GF-D8 (cell line): ENCODE data around the gene CCDC196.

Source experiments
- DNase-seq: peaks from one replicate; lab custom pipeline; 2025; lab: John Stamatoyannopoulos, UW

The CCDC196 gene, protein sequence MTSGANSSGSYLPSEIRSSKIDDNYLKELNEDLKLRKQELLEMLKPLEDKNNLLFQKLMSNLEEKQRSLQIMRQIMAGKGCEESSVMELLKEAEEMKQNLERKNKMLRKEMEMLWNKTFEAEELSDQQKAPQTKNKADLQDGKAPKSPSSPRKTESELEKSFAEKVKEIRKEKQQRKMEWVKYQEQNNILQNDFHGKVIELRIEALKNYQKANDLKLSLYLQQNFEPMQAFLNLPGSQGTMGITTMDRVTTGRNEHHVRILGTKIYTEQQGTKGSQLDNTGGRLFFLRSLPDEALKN

GRCh38 chr14:66485910-66486421 lies at the start of gene CCDC196:
TSS of gene CCDC196 (plus strand) at chr14:66486371. CDS start at chr14:66486503, 132 bp downstream.
- no peak for DNase-seq

- DNase-seq: no peak
These were observed 45.4 kb upstream of the CCDC196 start for GRCh38 chr14:66440801-66441200.

- DNase-seq: no peak
These were observed 43.1 kb upstream of the CCDC196 start for GRCh38 chr14:66442953-66443571.

- no peak for DNase-seq
These were observed 42.4 kb upstream of the CCDC196 start for GRCh38 chr14:66443785-66444184.

DNA sequence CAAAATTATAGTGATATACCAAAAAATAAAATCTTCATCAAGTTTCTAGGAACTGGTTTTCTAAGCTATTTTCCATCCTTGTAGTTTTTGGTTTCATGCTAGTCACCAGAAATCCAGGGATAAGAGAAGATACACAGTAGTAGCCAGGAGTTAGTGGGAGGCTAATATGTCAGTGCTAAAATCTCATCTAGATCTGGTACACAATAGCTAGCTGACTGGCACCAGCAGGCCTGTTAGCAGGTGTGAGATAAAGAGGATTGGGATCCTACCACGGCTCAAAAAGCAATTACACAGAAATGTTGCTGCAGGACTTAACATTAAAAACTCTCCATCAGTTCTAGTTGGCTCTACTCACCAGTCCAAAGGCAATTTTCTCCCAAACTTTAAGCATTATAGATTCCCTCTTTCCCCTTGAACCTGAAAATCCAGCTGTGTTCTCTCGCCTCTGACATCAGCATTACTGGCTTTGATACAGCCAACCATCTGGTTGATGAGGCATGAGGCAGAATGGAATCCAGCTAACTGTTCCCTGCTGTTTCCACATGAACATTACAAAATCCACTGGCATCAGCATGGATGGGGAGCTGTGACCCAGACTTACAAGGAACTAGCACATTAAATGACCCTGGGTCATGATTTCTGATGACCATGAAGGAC lies 41.8 kb upstream of the CCDC196 start:
- no peak for DNase-seq

GRCh38 chr14:66445936-66446335 lies 40.2 kb upstream of the CCDC196 start:
- no peak for DNase-seq

- no peak for DNase-seq
These were observed 32.7 kb upstream of the CCDC196 start for GRCh38 chr14:66453469-66453868.

- DNase-seq: no peak
These were observed 26.6 kb upstream of the CCDC196 start for GRCh38 chr14:66459603-66460002.

DNA sequence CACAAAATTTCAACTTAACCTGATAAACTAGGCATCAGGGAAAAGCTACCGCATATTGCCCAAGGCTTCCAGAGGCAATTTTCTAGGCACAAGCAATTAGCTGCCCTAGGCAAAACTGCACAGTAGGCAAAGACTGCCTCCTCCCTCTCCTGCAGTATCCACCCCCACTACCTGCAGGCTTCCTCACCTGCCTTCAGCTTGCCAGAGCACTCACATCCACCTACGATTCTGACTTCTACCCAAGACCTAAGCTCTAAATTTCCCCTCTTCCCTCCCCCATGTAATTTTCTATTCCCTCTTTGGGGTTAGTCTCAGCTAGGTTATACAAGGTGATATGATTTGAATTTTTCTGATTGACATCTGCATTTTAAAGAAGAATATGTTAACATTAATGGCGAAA lies 21.9 kb upstream of the CCDC196 start:
- DNase-seq: no peak

- no peak for DNase-seq
These were observed 17.3 kb upstream of the CCDC196 start for GRCh38 chr14:66468778-66469367.

DNA sequence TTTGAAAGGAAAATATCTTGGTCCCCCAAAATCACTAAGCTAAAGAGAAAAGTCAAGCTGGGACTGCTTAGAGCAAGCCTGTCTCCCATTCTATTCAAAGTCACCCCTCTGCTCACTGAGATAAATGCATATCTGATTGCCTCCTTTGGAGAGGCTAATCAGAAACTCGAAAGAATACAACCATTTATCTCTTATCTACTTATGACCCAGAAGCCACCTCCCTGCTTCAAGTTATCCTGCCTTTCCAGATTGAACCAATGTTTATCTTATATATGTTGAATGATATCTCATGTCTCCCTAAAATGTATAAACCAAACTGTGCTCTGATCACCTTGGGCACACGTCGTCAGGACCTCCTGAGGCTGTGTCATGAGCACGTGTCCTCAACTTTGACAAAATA lies 14.6 kb upstream of the CCDC196 start:
- DNase-seq: no peak

DNA sequence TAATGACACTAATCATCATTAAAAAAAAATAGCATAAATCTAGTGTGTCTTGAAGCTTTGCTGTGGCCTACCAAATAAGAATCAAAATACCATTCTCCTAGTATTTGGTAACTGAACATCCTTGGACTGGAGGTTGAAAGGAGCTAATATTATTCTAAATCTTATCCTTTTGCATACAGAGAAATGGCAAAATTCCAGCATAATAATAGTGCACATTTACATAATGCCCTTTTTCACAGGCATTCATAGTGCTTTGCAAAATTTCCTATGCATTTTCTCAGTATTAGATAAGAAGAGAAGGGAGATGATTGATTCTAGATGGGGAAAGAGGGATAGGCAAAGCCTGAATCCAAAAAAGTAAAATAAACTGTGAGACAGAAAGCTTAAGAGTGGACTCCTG lies 13.9 kb upstream of the CCDC196 start:
- no peak for DNase-seq

DNA sequence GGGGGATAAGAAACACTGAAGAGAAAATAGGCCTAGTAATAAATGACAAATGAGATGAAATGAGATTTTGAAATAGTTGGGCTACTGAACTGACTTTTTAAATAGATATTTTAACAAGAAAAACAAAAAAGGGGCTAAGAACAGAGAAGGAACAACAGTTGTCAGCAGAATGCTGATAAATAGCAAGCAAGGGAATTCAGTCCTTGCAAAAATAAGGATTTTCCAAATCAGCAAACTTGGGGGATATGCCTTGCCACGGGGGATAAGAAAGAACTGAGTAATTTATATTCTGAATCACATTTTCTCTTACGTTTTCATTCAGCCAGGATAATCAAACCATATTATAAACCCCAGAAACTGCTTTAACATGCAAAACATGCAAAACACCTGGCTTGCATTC lies 12.9 kb upstream of the CCDC196 start:
- DNase-seq: no peak

GRCh38 chr14:66476964-66477363 lies 9.2 kb upstream of the CCDC196 start:
- DNase-seq: no peak

DNA sequence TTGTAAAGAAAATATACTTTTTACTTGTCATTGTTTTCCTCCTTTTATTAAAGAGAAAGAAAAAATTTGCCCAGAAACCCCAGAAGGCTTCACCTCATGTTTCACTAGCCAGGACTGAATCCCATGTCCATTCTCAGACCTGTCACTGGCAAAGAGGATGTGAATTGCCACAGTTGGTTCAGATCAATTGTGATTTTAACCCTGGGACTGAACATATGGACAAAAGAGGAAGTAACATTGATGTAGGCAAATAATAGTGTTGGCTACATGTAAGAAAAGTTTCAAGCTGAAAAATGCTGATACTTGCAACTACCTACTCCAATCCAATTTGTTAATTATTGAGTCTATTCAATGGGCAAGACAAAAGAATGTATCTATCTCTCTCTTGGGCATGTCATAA lies 8.6 kb upstream of the CCDC196 start:
- DNase-seq: no peak

DNA sequence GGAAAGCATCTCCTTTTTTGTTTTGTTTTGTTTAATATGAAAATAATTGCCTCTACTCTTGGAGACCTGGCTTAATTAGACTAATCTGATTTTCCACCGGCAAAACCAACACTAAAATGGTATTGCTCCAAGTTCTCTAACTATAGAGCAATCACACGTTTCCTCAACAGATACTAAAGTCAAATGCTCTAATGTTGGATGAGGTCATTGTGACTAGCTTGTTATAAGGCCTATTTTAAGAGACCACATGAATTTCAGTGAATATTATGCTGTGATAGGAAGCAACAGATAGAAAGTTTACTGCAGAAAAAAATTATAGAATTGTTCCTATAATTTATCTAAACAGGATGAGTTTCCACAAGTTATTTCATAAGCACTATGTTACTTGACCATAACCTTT lies 3.3 kb upstream of the CCDC196 start:
- no peak for DNase-seq

DNA sequence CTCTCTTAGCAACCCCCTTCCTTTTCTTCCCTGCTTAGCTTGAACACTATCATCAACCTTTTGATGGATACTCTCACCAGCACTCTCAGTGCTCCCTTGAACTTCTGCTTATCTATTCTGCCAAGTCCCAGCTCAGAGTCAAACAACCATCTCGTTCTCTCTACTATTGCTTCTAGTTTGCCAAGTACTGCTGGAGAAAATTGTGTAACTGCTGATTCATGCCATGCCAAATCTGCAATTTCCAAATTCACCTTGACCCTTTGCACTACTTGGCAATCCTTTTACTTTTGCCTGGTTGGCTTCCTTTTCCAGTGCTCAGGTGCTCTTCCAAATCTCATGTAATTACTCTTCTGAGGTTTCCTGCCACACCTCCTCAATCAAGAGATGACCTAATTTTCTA lies 2.8 kb upstream of the CCDC196 start:
- no peak for DNase-seq

DNA sequence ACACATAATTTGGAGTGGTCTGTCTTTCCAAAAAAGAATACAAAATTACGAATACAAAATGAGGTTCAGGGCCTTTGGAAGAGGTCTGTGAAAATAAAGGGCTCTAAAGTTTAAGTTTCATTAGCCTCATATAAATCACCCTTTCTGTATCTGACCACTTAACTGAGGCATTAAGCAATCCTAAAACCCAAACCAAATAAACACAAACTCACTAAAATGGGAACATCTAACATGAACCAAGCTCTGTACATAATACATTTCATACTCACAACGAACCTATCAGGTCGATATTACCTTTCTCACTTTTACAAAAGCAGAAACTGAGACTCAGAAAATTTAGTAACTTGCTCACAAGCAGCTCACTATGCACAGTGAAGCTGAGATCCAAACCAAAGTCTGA lies 1.1 kb upstream of the CCDC196 start:
- no peak for DNase-seq

DNA sequence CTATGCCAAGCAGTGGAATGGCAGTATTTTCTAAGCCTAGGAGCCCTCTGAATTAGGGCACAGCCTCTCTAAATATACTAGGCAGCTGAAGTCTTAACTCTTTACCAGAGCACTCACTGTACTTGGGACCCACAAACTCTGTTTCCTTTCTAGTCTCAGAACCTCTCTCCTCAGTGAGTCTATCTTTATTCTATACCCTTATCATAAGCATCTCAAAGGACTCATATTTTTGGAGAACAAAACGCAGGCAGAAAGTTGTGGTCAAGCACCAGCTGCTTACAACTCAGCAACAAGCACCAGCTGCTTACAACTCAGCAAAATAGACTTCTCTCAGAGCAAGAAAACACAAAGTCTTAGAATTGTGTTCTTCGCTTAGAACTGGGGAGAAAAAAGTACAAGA lies 993 bp downstream of the CCDC196 start:
- DNase-seq: no peak

DNA sequence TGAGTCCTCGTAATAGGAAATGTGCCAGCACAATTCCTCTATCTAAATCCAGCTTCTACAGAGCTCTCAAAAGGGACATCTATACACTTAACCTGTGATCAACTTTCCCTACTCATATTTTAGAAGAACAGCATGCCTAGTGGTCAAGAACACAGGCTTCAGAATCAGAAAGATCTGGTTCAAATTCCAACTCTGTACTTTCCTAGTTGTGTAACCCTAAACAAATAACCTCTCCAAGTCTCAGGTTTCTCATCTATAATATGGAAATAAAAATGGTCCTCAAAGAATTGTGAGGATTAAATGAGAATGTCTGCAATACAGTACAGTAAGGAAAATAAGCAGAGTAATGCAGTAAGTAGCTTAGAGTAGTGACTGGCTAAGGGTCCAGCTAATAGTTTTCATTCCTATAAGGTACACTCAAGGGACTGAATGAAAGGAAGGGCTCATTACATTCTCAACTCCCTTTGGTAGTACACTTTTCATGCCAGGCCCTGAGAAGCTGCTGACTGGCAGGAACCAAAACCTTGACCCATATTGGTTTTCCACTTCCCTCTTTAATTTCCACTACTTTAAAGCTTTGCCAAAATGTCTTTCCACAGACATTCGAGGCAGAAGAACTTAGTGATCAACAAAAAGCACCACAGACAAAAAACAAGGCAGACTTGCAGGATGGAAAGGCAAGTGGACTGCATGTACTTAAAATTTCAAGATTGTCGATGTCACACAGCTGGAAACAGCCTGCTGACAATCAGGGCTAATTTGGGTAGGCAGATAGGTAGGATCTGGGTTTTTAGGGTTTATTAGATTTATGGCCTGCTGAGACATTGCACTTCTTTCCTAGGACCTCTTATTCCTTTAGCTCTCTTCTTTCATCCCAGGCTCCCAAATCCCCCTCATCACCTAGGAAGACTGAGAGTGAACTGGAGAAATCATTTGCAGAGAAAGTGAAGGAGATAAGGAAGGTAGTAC lies 4.3 kb downstream of the CCDC196 start:
- no peak for DNase-seq

GRCh38 chr14:66493750-66494149 lies 7.6 kb downstream of the CCDC196 start:
- DNase-seq: no peak
